Measurements from ENCODE around the gene FHIP1B.

DNA sequence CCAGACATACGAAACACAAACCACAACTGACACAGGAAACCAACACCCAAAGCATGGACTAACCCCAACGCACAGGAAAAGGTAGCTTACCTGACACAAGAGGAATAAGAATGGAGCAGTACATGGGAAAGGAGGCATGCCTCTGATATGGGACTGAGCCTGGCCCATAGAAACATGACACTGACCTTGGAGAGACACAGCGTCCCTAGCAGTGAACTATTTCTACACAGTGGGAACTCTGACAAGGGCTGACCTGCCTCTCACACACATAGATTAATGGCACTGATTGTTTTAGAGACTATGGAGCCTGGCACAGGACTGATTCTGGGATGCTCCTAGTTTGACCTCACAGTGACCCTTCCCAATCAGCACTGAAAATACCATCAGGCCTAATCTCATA lies 37.2 kb upstream of the FHIP1B start:
- no peak for TF ChIP-seq ZNF274 (IDR thresholded peaks at IDR 0.05; ENCODE audit: low read depth, low read length)
- no peak for TF ChIP-seq YY1 (IDR thresholded peaks at IDR 0.05; ENCODE audit: insufficient read depth, insufficient read length)
